GM18499 (cell line): ENCODE measurements around the gene PRSS50.

ENCODE experiments used
- ATAC-seq: cut with Tn5 transposase; IDR thresholded peaks from one replicate; pipeline ENCODE4 v1.9.1; 2021; ENCODE audit warnings: moderate number of reproducible peaks; ENCODE audit not compliant: insufficient read depth, unreplicated experiment

The PRSS50 gene

GRCh38 chr3:46693892-46694226 is 23.8 kb downstream of the PRSS50 start:
- no peak for ATAC-seq

GRCh38 chr3:46693038-46693891 is 24.4 kb downstream of the PRSS50 start, which contains the start of gene ALS2CL:
TSS of gene ALS2CL (minus strand) at chr3:46693679. CDS start at chr3:46689440, 4,239 bp downstream.
- no peak for ATAC-seq

GRCh38 chr3:46692566-46692990 is 25.1 kb downstream of the PRSS50 start:
- ATAC-seq = no peak

GRCh38 chr3:46690798-46691197 is 26.9 kb downstream of the PRSS50 start:
- ATAC-seq = no peak

- ATAC-seq = no peak
Observed at GRCh38 chr3:46685446-46685845, 32.2 kb downstream of the PRSS50 start.

GRCh38 chr3:46684891-46685290 is 32.8 kb downstream of the PRSS50 start:
- no peak for ATAC-seq

- ATAC-seq = no peak
Observed at GRCh38 chr3:46682974-46683373, 34.7 kb downstream of the PRSS50 start.

GRCh38 chr3:46681856-46682540 is 35.7 kb downstream of the PRSS50 start:
- no peak for ATAC-seq

- no peak for ATAC-seq
Observed at GRCh38 chr3:46681387-46681786, 36.3 kb downstream of the PRSS50 start.

- ATAC-seq = no peak
Observed at GRCh38 chr3:46680298-46680826, 37.3 kb downstream of the PRSS50 start.

- ATAC-seq = no peak
Observed at GRCh38 chr3:46679681-46680080, 38.0 kb downstream of the PRSS50 start.

- no peak for ATAC-seq
Observed at GRCh38 chr3:46678280-46678679, 39.4 kb downstream of the PRSS50 start.

GRCh38 chr3:46677411-46677726 is 40.3 kb downstream of the PRSS50 start:
- ATAC-seq = no peak

GRCh38 chr3:46676601-46677410 is 40.9 kb downstream of the PRSS50 start:
- no peak for ATAC-seq

- ATAC-seq = no peak
Observed at GRCh38 chr3:46675843-46676567, 41.7 kb downstream of the PRSS50 start.

GRCh38 chr3:46675426-46675825 is 42.2 kb downstream of the PRSS50 start:
- ATAC-seq = no peak

- no peak for ATAC-seq
Observed at GRCh38 chr3:46674031-46674845, 43.4 kb downstream of the PRSS50 start.

GRCh38 chr3:46673151-46674030 is 44.3 kb downstream of the PRSS50 start:
- ATAC-seq = no peak
